ENCODE results near the gene NMB.

NMB gene

GRCh38 chr15:84609818-84610525, 48.0 kb downstream of the NMB start:
- no peak for DNase-seq

- DNase-seq: no peak
Observed at GRCh38 chr15:84608707-84609284, 49.2 kb downstream of the NMB start.

GRCh38 chr15:84606653-84607120, 51.3 kb downstream of the NMB start:
- no peak for DNase-seq

GRCh38 chr15:84605554-84605882, 52.5 kb downstream of the NMB start:
- no peak for DNase-seq

Data from CD4-positive, alpha-beta T cell treated with Interleukin-6 for 4 hours (primary cell).